SHP77 (cell line): Measurements from ENCODE around the gene PI3.

ENCODE experiments used
- DNase-seq, 2 experiments: peaks; one replicate each; lab custom pipeline; 2025; lab: John Stamatoyannopoulos, UW

Gene PI3

DNA sequence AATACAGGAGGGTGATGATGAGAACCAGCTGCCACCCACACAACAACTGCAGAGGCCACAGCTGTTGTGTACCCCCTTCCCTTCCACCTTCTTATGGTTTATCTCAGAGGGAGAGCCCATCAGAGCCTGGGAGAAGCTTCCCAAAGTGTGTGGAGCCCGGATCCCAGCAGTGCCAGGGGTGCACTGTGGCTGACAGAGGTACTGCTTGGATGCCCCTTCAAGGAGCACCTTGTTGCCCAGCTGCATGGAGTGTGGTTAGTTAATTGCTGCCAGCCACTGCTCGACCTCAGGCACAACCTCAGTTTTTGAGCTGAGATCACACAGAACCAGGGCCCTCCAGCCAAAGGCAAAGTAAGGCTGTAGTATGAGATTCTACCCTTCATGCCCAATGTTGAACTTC lies 13.0 kb downstream of the PI3 start:
- DNase-seq: no peak

DNA sequence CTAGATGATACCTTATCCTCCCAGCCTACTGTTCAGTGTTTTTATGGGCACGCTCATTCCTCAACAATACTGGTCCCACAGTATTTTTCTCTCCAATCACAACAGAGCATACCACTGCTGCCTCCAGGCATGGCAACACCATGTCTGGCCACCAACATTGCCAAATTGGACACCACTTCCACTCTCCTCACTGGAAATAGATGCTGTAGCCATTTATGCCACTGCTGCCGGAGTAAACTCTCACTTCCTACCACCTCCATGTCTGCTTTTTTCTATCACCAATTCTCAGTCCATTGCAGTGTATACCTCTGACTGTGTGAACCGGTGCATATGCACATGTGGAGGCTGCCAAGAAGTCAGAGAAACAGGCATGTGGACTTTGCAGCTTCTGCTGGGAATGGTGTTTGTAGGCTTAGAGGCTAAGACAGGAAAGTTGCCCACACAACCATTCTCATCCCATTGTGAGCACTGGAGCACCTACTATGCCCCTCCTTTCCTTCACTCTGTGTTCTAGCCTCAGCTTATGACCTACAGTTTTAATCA lies 14.4 kb downstream of the PI3 start:
- no peak for DNase-seq

DNA sequence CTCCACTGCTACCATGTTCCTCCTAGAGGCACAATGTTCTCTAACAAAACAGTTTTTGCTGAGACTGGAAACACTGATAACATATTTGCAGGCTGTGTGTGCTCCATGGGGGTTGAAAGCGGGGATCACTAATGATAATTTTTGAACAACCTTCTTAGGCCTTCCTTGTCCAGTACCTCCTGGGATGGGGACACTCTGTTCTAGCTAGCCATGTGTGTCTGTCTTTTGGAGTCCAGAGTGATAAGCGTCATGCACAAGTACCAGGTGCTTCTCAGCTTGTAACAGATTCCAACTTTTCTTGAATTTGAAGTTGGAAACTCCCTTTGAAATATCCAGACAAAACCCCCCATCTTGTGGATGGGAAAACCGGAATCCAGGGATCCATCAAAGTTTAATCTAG lies 15.2 kb downstream of the PI3 start:
- DNase-seq: no peak

DNA sequence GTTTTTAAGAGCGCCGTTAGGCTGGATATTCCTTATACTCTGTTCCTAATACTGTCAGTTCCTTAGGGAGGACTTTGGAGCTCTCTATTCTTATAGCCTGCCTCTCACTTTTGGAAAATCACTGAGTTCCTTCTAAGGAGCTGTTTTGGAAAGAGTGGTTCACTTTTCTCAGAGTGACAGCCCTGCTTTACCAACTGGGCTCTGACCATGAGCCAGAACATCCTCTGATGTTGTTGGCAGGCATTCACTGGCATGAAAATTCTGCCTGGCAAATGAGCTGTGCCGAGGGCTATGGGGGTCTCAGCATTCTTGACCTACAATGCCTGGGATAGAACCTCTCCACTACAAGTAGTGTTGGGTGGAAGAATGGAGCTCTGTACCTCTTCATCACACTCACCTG lies 17.2 kb downstream of the PI3 start:
- no peak for DNase-seq

DNA sequence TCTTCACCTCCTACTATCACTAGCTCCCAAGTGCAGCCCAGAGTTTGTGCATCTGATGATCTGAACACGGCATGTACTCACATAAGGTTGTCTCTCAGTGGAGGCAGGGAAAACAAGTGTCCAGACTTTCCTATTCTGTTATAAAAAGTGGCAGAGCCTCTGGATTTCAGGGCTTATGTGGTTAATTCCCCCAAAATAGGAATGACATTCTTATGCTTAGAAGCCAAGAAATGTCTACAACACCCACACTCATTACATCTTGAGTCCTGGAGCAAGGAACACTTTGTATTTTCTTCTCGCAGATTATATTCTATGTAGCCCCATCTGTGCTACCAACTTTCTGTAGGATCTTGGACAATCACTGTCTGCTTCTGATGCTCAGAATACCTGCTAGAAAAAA lies 18.6 kb downstream of the PI3 start:
- no peak for DNase-seq

DNA sequence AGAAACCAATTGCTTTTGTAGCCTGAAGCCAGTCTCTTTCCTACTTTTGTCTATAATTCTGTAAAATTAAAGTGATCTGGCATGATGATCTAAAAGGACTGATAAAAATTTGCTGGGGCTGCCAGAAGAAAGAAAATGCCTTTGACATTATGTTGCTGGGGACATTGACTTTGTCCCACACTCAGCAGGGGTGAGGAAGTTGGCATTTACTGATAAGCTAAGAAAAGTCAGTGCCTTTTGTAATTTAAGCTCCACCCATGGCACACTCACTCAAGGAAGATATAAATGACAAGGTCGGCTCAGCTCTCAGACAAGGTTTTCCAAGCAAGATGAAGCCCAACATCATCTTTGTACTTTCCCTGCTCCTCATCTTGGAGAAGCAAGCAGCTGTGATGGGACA lies 32.0 kb downstream of the PI3 start, which contains the start of gene SEMG1:
Gene SEMG1, plus strand, starts transcription at position 309 of the 400 bp plus-strand sequence. Its CDS starts 21 bp downstream, at position 330.
- no peak for DNase-seq

DNA sequence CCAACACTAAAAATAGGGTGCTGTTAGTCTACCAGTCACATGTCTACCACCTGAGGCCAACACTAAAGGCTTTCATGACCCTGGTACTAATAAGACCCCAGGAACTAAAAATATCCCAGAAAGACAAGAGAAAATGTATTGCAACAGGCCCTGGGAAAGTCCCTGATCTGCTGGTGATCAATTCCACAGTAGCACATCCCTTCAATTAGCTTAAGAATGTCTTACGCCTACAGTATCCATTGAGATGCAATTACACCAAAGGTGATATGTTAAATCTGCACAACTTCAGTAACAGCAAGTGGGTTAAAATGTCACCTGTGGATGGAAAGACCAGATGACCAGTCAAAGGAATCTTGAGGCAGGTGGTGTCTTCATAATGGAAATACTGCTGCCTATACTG lies 35.2 kb downstream of the PI3 start:
- DNase-seq: no peak

DNA sequence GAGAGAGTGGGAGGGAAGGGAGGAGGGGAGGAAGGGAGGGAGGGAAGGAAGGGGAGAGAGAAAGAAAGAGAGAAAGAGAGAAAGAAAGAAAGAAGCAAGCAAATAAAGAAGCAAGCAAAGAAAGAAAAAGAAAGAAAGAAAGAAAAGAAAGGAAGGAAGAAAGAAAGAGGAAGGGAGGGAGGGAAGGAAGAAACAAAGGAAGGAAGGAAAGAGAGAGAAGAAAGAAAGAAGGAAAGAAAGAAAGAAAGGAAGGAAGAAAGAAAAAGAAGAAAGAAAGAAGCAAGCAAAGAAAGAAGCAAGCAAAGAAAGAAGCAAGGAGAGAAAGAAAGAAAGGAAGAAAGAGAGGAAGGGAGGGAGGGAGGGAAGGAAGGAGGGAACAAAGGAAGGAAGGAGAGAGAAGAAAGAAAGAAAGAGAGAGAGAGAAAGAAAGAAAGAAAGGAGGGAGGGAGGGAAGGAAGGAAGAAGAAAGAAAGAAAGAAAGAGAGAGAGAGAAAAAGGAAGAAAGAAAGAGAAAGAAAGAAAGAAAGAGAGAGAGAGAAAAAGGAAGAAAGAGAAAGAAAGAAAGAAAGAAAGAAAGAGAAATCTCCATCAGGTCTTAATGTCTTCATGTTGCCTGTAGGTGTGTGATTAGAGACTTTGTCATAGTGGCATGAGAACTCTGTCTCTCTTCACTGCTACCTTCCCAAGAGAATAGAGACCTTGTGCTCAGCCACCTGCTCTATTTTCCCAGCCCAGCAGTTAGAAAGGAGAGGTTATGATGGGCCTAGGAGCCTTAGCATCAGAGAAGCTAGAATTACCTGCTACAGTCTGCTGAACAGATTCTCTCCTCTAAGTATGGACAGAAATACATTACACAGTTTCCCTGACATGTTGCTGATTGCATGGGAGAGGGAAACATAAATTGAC lies 37.1 kb downstream of the PI3 start:
- DNase-seq: no peak

DNA sequence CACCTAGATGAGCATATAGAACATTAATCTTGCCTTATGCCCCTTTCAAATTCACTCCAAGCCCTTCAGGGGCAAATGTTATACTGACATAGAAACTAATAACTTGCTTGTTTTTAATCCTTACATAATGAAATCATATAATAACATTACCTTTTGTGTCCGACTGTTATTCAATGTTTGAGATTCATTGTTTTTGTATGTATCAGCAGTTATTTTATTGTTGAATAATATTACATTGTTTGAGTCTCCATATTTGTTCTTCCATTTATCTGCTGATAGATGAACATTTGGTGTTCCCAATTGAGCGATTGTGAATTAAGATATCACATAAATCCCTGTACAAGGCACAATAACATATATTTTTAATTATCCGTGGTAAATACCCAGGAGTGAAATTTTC lies 38.1 kb downstream of the PI3 start:
- no peak for DNase-seq

DNA sequence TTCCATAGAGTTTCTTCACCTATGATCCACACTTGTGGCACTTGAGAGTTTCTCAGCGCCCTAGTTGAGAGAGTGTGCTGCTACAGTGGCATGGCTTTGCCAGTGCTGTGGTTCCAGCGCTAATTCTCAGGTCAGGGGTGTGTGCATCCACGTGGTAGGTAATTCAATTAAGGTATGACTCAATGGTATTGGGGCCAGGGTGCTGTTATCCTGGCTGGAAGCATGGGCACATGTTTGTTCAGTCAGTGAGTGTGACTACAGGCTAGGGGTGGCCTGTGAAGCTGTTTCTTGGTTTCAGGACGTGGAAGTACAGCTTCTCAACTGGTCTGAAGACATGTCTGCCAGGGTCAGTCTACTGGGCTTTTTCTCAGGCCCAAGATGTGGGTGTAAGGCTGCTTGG lies 43.4 kb downstream of the PI3 start:
- DNase-seq: no peak

DNA sequence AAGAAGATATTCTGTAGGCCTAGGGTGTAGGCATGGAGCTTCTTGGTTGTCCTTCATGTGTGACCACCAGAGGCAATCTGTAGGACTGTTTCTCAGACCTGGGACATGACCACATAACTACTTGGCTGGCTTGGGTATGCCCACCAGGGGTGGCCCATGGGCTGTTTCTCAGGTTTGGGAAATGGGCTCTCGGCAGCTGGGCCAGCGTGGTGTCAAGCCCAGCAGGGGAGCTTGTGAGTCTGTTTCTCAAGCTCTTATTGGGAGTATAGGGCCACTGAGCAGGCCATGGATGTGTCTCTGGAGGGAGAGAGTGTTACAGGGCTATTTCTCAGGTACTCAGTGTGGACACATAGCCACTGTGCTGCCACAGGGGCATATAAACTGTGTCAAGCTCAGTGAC lies 43.9 kb downstream of the PI3 start:
- DNase-seq: no peak

DNA sequence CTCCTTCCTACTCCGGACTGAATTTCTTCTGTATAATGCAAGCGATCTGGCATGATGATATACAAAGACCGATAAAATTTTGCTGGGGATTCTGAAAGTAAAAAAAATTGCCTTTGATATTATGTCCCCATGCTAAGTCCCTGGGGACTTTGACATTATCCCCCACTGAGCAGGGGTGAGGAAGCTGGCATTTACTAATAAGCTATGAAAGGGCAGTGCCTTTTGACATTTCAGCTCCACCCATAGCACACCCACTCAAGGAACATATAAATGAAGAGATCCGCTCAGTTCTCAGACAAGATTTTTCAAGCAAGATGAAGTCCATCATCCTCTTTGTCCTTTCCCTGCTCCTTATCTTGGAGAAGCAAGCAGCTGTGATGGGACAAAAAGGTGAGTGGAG lies 46.4 kb downstream of the PI3 start, which contains the start of gene SEMG2:
Gene SEMG2, plus strand, starts transcription at position 298 of the 400 bp plus-strand sequence. Its CDS starts 17 bp downstream, at position 315.
- no peak for DNase-seq

DNA sequence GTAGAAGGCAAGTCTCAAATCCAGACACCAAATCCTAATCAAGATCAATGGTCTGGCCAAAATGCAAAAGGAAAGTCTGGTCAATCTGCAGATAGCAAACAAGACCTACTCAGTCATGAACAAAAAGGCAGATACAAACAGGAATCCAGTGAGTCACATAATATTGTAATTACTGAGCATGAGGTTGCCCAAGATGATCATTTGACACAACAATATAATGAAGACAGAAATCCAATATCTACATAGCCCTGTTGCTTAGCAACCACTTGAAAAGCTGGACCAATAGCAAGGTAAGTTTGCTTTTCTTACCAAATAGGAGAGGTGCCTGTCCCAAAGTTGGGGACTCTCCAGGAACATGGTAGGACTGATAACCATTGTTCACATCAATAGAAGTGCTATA lies 48.4 kb downstream of the PI3 start:
- DNase-seq: no peak
